ENCODE results near the gene RFX7. TPM values are rescaled to one million over a fixed set of nuclear protein-coding genes. Genes with fewer than 3 reads are reported as not detected.

The RFX7 gene
- total and polyA plus RNA-seq, 5 donors from 2014 or later: 4.2 to 41.2 (median 5.2) TPM

DNA sequence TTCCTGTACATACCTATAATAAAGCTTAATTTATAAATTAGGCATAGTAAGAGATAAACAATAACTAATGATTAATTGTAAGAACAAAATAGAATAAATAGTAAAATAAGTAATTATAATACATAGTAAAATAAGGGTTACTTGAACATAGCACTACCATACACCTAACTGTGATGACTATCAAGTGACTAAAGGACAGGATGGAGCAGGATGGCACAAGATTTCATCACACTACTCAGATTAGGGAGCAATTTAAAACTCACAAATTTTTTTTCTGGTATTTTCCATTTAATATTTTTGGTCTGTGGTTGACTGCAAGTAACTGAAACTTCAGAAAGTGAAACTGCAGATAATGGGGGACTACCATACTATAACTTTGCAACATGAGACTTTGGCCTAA lies 14.8 kb downstream of the RFX7 start:
- Histone ChIP-seq H3K4me3 (ENCODE audit: low read depth, low read length) (no peak overlapping the region), H3K4me1 (ENCODE audit: control insufficient read depth, insufficient read depth, low read length, poor library complexity, severe bottlenecking) (no peaks in the 10 kb centered on the region), H3K27me3 (ENCODE audit: control insufficient read depth, insufficient read depth, low read length) (no peaks in the 10 kb centered on the region), H3K9me3 (ENCODE audit: control insufficient read depth in 2 of 2, low read length in 2 of 2) (peaks cover 43 to 77% of the 10 kb centered on the region in 2 experiments), H3K27ac (ENCODE audit: insufficient read depth, low read length, poor library complexity, severe bottlenecking) (no peak overlapping the region), H3K36me3 (ENCODE audit: control insufficient read depth, insufficient read depth, low read length) (peaks cover 34% of the 10 kb centered on the region)
- peaks cover 6 to 19% (median 15%) of the 10 kb centered on the region in 4 donors for H3K4me1 Mint-ChIP-seq
- ATAC-seq (ENCODE audit: low read depth in 2 of 2) (no peak), DNase-seq (no peak)
- peaks cover 2 to 63% (median 36%) of the 10 kb centered on the region in 7 donors for H3K9me3 Mint-ChIP-seq
- peaks cover 60% of the 10 kb centered on the region for H3K36me3 Mint-ChIP-seq
- no peak overlapping the region for H3K4me3 Mint-ChIP-seq
- no peaks in the 10 kb centered on the region for H3K27me3 Mint-ChIP-seq
- H3K27ac Mint-ChIP-seq: no peak overlapping the region

DNA sequence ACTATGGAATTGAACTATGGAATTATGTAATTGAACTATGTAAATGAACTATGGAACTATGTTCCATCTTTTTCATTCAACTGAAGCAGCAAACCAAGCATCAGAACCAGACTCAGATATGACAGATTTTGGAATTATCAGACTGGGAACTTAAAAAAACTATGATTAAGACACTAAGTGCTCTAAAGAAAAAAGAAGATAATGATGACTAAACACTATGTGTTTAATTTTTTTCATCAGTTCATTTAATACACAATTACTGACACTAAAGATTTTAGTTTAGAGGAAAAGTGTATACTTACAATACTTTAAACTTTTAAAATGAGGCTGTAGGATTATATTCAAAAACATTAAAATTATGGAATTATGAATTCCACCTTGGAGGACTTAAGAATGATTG lies 15.3 kb downstream of the RFX7 start:
- no peaks in the 10 kb centered on the region for H3K27me3 ChIP-seq (ENCODE audit: control insufficient read depth, insufficient read depth, low read length)
- DNase-seq: no peak
- H3K4me3 ChIP-seq (ENCODE audit: low read depth, low read length): no peak overlapping the region
- Mint-ChIP-seq H3K27ac (peak overlapping the region in 1 of 3 donors; percentile 45), H3K9me3 (peaks cover 2 to 60% (median 35%) of the 10 kb centered on the region in 7 donors), H3K4me1 (peaks cover 6 to 18% (median 15%) of the 10 kb centered on the region in 4 donors), H3K36me3 (peaks cover 55% of the 10 kb centered on the region), H3K4me3 (no peak overlapping the region), H3K27me3 (no peaks in the 10 kb centered on the region)
- H3K9me3 ChIP-seq (ENCODE audit: control insufficient read depth in 2 of 2, low read length in 2 of 2): peaks cover 41 to 72% of the 10 kb centered on the region in 2 experiments
- peaks cover 29% of the 10 kb centered on the region for H3K36me3 ChIP-seq (ENCODE audit: control insufficient read depth, insufficient read depth, low read length)
- H3K27ac ChIP-seq (ENCODE audit: insufficient read depth, low read length, poor library complexity, severe bottlenecking): no peak overlapping the region
- no peak for ATAC-seq (ENCODE audit: low read depth in 2 of 2)
- H3K4me1 ChIP-seq (ENCODE audit: control insufficient read depth, insufficient read depth, low read length, poor library complexity, severe bottlenecking): no peaks in the 10 kb centered on the region

DNA sequence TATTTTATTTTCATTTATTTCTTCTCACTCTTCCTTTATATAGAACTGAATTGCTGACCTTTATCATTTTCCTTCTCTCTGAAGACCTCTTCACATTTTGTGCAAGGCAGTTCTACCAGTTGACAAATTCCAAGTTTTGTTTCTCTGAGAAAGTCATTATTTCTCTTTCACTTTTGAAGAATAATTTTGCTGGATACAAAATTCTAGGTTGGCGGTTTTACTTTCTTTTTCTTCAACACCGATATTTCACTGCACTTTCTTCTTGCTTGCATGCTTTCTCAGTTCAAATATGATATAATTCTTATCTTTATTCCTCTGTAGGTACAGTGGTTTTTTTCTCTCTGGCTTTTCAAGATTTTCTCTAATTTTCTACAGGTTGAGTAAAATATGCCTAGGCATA lies 15.9 kb downstream of the RFX7 start:
- Histone ChIP-seq H3K9me3 (ENCODE audit: control insufficient read depth in 2 of 2, low read length in 2 of 2) (peaks cover 41 to 72% of the 10 kb centered on the region in 2 experiments), H3K4me1 (ENCODE audit: control insufficient read depth, insufficient read depth, low read length, poor library complexity, severe bottlenecking) (no peaks in the 10 kb centered on the region), H3K36me3 (ENCODE audit: control insufficient read depth, insufficient read depth, low read length) (peaks cover 25% of the 10 kb centered on the region), H3K4me3 (ENCODE audit: low read depth, low read length) (no peak overlapping the region), H3K27me3 (ENCODE audit: control insufficient read depth, insufficient read depth, low read length) (no peaks in the 10 kb centered on the region), H3K27ac (ENCODE audit: insufficient read depth, low read length, poor library complexity, severe bottlenecking) (no peak overlapping the region)
- Mint-ChIP-seq H3K27ac (no peak overlapping the region), H3K4me1 (peaks cover 6 to 16% (median 15%) of the 10 kb centered on the region in 4 donors), H3K36me3 (peaks cover 49% of the 10 kb centered on the region), H3K4me3 (no peak overlapping the region), H3K9me3 (peaks cover 2 to 57% (median 34%) of the 10 kb centered on the region in 7 donors), H3K27me3 (no peaks in the 10 kb centered on the region)
- DNase-seq (no peak), ATAC-seq (ENCODE audit: low read depth in 2 of 2) (no peak)

DNA sequence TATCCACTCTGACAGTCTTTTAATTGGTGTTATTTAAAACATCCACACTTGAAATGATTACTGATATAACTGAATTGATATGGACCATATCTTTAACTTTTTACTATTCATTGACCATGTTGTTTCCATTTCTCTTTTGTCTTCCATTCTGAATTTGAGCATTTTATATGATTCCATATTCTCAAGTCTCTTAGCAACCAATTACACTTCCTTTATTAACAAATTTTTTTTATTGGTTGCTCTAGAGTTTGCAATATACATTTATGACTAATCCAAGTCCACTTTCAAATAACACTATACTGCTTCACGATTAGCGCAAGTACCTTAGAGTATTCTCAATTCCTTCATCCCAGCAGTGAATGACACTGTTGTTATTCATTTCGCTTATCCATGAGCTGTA lies 16.4 kb downstream of the RFX7 start:
- Mint-ChIP-seq H3K27me3 (no peaks in the 10 kb centered on the region), H3K27ac (no peak overlapping the region), H3K36me3 (peaks cover 47% of the 10 kb centered on the region), H3K4me3 (no peak overlapping the region), H3K4me1 (peaks cover 6 to 18% (median 16%) of the 10 kb centered on the region in 4 donors), H3K9me3 (peaks cover 2 to 57% (median 31%) of the 10 kb centered on the region in 7 donors)
- DNase-seq (no peak), ATAC-seq (ENCODE audit: low read depth in 2 of 2) (no peak)
- peaks cover 21% of the 10 kb centered on the region for H3K36me3 ChIP-seq (ENCODE audit: control insufficient read depth, insufficient read depth, low read length)
- peaks cover 40 to 72% of the 10 kb centered on the region in 2 experiments for H3K9me3 ChIP-seq (ENCODE audit: control insufficient read depth in 2 of 2, low read length in 2 of 2)
- H3K4me3 ChIP-seq (ENCODE audit: low read depth, low read length): no peak overlapping the region
- no peaks in the 10 kb centered on the region for H3K27me3 ChIP-seq (ENCODE audit: control insufficient read depth, insufficient read depth, low read length)
- no peak overlapping the region for H3K27ac ChIP-seq (ENCODE audit: insufficient read depth, low read length, poor library complexity, severe bottlenecking)
- no peaks in the 10 kb centered on the region for H3K4me1 ChIP-seq (ENCODE audit: control insufficient read depth, insufficient read depth, low read length, poor library complexity, severe bottlenecking)

DNA sequence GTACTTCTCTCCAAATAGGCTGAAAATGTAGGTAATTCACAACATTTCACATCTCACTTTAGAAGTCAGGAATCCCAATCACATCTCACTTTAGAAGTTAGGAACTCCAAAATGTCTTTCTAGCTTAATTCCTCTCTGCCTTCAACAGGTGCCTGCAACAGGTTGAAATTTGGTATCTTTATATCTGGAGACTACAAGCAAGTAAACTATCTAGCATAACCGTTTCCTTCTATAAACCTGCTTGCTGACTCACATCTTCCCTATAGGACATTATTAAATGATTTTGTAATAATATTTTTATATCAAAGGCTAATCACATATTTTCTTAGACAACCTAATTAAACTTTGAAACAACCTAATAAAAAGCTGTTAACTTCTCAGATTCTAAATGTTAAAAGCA lies 18.2 kb downstream of the RFX7 start:
- Histone ChIP-seq H3K27me3 (ENCODE audit: control insufficient read depth, insufficient read depth, low read length) (no peaks in the 10 kb centered on the region), H3K9me3 (ENCODE audit: control insufficient read depth in 2 of 2, low read length in 2 of 2) (peaks cover 31 to 57% of the 10 kb centered on the region in 2 experiments), H3K27ac (ENCODE audit: insufficient read depth, low read length, poor library complexity, severe bottlenecking) (no peak overlapping the region), H3K36me3 (ENCODE audit: control insufficient read depth, insufficient read depth, low read length) (peaks cover 5% of the 10 kb centered on the region), H3K4me3 (ENCODE audit: low read depth, low read length) (no peak overlapping the region), H3K4me1 (ENCODE audit: control insufficient read depth, insufficient read depth, low read length, poor library complexity, severe bottlenecking) (no peaks in the 10 kb centered on the region)
- peaks cover 0 to 46% (median 23%) of the 10 kb centered on the region in 7 donors for H3K9me3 Mint-ChIP-seq
- no peak overlapping the region for H3K27ac Mint-ChIP-seq
- no peak for ATAC-seq (ENCODE audit: low read depth in 2 of 2)
- peaks cover 36% of the 10 kb centered on the region for H3K36me3 Mint-ChIP-seq
- H3K27me3 Mint-ChIP-seq: no peaks in the 10 kb centered on the region
- no peak for DNase-seq
- peaks cover 6 to 23% (median 18%) of the 10 kb centered on the region in 4 donors for H3K4me1 Mint-ChIP-seq
- H3K4me3 Mint-ChIP-seq: no peak overlapping the region

DNA sequence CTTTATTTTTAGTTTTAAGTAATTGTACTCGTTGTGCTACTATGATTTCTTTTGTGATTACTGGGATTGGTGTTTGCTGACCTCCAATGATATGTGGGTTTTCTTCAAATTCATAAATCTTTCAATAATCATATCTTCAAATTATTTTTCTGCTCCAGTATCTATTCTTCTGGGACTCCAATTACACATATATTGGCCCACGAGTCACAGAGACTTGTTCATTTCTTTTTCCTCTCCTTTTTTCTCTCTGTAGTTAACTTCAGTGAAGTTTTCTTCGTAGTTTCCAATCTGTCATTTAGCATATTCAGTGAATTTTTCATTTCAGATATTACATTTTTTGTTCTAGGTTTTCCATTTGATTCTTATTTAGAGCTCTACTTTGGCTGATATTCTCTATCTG lies 21.4 kb downstream of the RFX7 start:
- Mint-ChIP-seq H3K36me3 (peaks cover 26% of the 10 kb centered on the region), H3K27me3 (no peaks in the 10 kb centered on the region), H3K4me3 (no peak overlapping the region), H3K4me1 (peaks cover 19 to 30% (median 24%) of the 10 kb centered on the region in 4 donors), H3K27ac (no peak overlapping the region), H3K9me3 (peaks cover 3 to 25% (median 16%) of the 10 kb centered on the region in 7 donors)
- peaks cover 15 to 25% of the 10 kb centered on the region in 2 experiments for H3K9me3 ChIP-seq (ENCODE audit: control insufficient read depth in 2 of 2, low read length in 2 of 2)
- no peak for DNase-seq
- H3K4me1 ChIP-seq (ENCODE audit: control insufficient read depth, insufficient read depth, low read length, poor library complexity, severe bottlenecking): no peaks in the 10 kb centered on the region
- H3K4me3 ChIP-seq (ENCODE audit: low read depth, low read length): no peak overlapping the region
- H3K36me3 ChIP-seq (ENCODE audit: control insufficient read depth, insufficient read depth, low read length): peaks cover 2% of the 10 kb centered on the region
- no peaks in the 10 kb centered on the region for H3K27me3 ChIP-seq (ENCODE audit: control insufficient read depth, insufficient read depth, low read length)
- H3K27ac ChIP-seq (ENCODE audit: insufficient read depth, low read length, poor library complexity, severe bottlenecking): no peak overlapping the region
- no peak for ATAC-seq (ENCODE audit: low read depth in 2 of 2)

DNA sequence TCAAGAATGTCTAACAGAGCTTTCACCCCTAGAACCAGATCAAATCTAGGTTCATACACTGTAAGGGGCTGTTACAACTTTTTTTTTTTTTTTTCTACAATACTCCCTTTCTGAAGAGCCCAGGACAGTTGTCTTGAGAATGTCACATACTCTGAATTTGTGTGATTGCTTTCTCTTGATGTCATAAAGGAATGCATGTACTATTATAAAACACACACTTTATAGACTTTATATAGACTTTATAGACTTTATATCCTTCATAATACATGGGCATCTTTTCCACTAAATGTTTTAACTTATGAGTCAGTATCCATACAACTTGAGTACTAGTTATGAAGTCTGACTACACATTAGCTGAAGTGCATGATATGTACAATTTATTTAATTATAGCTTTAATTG lies 26.3 kb downstream of the RFX7 start:
- Mint-ChIP-seq H3K4me3 (no peak overlapping the region), H3K4me1 (peaks cover 20 to 24% (median 22%) of the 10 kb centered on the region in 4 donors), H3K27me3 (no peaks in the 10 kb centered on the region), H3K9me3 (peaks cover 8 to 23% (median 9%) of the 10 kb centered on the region in 7 donors), H3K27ac (no peak overlapping the region), H3K36me3 (peaks cover 20% of the 10 kb centered on the region)
- H3K36me3 ChIP-seq (ENCODE audit: control insufficient read depth, insufficient read depth, low read length): peaks cover 5% of the 10 kb centered on the region
- H3K4me3 ChIP-seq (ENCODE audit: low read depth, low read length): no peak overlapping the region
- H3K27me3 ChIP-seq (ENCODE audit: control insufficient read depth, insufficient read depth, low read length): no peaks in the 10 kb centered on the region
- H3K4me1 ChIP-seq (ENCODE audit: control insufficient read depth, insufficient read depth, low read length, poor library complexity, severe bottlenecking): no peaks in the 10 kb centered on the region
- peaks cover 3 to 10% of the 10 kb centered on the region in 2 experiments for H3K9me3 ChIP-seq (ENCODE audit: control insufficient read depth in 2 of 2, low read length in 2 of 2)
- ATAC-seq (ENCODE audit: low read depth in 2 of 2) (no peak), DNase-seq (no peak)
- H3K27ac ChIP-seq (ENCODE audit: insufficient read depth, low read length, poor library complexity, severe bottlenecking): no peak overlapping the region

DNA sequence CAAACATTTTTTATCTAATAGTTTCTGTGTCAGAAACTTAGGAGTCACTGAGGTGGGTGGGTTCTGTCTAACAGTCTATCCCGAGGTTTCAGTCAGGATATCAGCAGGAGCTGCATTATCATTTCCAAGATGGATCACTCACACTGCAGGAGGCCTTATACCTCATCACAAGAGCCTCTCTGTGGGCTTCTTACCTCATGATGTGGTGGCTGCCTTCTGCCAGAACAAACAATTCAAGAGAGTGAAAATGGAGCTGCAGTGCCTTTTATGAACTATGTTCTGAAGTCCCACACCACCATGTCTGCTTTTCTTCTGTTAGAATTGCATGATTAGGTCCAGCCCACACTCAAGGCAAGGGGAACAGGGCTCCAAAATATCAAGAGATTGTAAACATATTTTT lies 27.9 kb downstream of the RFX7 start:
- Histone ChIP-seq H3K9me3 (ENCODE audit: control insufficient read depth in 2 of 2, low read length in 2 of 2) (peaks cover 6 to 21% of the 10 kb centered on the region in 2 experiments), H3K4me3 (ENCODE audit: low read depth, low read length) (no peak overlapping the region), H3K27me3 (ENCODE audit: control insufficient read depth, insufficient read depth, low read length) (no peaks in the 10 kb centered on the region), H3K4me1 (ENCODE audit: control insufficient read depth, insufficient read depth, low read length, poor library complexity, severe bottlenecking) (no peaks in the 10 kb centered on the region), H3K36me3 (ENCODE audit: control insufficient read depth, insufficient read depth, low read length) (peaks cover 14% of the 10 kb centered on the region), H3K27ac (ENCODE audit: insufficient read depth, low read length, poor library complexity, severe bottlenecking) (no peak overlapping the region)
- Mint-ChIP-seq H3K9me3 (peaks cover 10 to 30% (median 16%) of the 10 kb centered on the region in 7 donors), H3K4me3 (no peak overlapping the region), H3K36me3 (peaks cover 32% of the 10 kb centered on the region), H3K27ac (no peak overlapping the region), H3K27me3 (no peaks in the 10 kb centered on the region), H3K4me1 (peaks cover 25 to 35% (median 31%) of the 10 kb centered on the region in 4 donors)
- no peak for ATAC-seq (ENCODE audit: low read depth in 2 of 2)
- no peak for DNase-seq

All from CD4-positive, CD25-positive, alpha-beta regulatory T cell (primary cell).